GM19035 (cell line): Measurements from ENCODE around the gene GALNT12.

Experiments
- ATAC-seq: cut with Tn5 transposase; IDR thresholded peaks from one replicate; pipeline ENCODE4 v1.9.1; 2021; ENCODE audit not compliant: unreplicated experiment

Gene GALNT12, protein sequence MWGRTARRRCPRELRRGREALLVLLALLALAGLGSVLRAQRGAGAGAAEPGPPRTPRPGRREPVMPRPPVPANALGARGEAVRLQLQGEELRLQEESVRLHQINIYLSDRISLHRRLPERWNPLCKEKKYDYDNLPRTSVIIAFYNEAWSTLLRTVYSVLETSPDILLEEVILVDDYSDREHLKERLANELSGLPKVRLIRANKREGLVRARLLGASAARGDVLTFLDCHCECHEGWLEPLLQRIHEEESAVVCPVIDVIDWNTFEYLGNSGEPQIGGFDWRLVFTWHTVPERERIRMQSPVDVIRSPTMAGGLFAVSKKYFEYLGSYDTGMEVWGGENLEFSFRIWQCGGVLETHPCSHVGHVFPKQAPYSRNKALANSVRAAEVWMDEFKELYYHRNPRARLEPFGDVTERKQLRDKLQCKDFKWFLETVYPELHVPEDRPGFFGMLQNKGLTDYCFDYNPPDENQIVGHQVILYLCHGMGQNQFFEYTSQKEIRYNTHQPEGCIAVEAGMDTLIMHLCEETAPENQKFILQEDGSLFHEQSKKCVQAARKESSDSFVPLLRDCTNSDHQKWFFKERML

GRCh38 chr9:98807070-98807813, at the start of gene GALNT12:
TSS of gene GALNT12 (plus strand) at chr9:98807670. CDS start at chr9:98807699, 29 bp downstream.
- no peak for ATAC-seq

DNA sequence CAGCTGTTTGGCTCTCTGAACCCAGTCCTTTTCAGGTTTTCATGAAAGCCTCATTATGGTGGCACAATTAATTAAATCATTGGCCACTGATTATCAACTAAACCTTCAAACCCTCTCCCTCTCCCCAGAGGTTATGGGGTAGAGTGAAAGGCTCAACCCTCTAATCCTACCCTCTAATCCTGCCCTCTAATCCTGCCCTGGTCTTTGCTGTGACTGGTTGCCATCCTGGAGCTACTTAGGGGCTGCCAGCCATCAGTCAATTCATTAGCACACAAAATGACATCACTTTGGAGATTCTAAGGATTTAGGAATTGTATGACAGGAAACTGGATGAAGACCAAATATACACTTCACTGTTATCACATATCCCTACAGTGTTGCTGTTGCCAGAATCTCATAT, 47.2 kb upstream of the GALNT12 start:
- no peak for ATAC-seq

DNA sequence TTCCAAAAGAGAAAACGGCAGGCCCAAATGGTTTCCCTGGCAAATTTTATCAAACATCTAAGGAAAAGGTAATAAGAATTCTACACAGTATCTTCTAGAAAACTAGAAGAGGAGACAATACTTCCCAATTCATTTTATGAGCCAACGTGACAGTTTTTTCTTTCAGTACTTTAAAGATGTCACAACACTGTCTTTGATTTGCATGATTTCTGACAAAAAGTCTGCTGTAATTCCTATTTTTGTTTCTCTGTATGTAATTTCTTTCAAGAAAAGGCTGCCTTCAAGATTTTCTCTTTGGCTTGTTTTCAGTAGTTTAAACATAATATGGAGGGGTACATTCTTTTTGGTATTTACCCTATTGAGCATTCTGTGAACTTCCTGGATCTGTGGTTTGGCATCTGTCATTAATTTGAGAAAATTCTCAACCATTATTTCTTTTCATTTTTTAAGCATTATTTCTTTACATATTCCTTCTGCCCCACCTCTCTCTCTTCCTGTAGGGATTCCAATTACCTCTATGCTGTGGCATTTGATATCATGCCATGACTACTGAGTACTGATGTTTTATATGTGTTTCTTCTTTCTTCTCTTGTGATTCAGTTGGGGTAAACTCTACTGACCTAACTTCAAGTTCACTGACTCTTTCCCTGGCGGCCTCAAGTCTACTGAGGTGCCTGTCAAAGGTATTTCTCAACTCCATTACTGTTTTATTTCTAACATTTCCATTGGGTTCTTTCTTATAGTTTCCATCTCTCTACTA, 43.3 kb upstream of the GALNT12 start:
- no peak for ATAC-seq

DNA sequence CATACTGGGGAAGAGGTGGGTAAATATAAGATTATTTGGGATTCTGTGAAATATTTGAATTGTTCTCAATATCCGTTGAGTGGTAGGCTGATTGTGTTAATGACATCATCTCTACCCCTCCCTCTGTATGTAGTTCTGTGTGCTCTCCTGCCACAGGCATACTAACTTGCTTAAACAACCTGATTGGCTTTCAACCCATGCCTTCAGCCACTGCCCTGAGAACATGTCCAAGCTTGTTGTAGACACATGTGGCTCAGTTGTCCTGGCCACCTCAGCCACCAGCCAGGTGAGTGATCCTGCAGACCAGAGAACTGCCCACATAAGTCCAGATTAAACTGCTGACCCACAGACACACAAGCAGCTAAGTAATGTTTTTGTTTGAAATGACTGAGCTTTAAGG, 42.2 kb upstream of the GALNT12 start:
- ATAC-seq, result no peak

DNA sequence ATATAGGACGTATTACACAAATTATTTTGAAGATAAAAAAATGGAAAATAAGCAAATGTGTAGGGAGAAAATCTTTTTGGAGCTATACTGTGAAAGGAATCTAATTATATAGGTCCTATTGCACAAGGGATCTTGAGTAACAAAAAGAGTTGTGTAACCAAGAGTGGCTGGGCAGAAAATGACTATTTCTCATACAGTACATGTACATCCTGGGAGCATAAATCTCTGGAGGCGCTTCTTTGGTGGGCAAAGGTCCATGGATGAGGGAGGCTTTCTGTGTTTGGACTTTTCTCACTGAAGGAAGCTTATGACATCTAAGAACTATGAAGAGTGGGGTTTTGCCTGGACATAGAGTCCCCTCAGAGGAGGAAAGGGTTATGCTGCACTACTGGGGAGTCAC, 40.9 kb upstream of the GALNT12 start:
- no peak for ATAC-seq

DNA sequence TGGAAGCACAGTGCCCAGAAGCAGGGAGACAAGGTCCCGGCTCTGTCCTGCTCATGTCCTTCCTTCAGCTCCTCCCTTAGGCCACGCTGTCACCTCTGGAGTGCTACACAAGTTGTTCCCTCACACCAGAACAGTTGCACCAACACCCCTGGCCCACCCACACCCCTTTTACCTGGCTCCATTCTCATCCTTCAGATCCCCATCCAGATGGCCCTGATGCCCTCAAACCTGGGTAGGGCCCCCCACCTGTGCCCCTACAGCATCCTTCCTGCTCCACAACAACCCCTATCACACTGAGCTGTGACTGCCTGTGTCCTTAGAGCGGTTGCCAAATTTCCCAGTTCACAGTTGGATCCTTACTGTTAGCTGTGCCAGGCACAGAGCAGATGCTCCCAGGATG, 40.3 kb upstream of the GALNT12 start:
- ATAC-seq, result no peak

DNA sequence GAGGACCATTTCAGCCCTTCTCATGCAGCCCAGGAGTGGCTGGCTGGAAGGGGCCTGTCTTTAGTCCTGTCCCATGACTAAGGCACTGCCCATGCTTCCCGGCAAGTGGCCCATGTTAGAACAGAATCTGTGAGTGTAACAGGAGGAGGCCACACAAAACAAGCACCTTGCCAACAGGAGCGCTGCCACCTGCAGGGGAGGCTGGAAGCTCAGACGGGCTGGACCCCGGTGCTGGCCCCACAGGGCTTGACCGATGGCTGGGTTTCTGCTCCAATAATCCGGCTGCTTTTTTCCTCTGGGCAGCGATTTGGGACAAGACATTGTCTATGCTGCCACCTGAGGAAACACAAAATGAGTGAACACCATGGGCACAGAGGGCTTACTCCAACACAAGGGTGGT, 39.6 kb upstream of the GALNT12 start:
- ATAC-seq, result no peak

DNA sequence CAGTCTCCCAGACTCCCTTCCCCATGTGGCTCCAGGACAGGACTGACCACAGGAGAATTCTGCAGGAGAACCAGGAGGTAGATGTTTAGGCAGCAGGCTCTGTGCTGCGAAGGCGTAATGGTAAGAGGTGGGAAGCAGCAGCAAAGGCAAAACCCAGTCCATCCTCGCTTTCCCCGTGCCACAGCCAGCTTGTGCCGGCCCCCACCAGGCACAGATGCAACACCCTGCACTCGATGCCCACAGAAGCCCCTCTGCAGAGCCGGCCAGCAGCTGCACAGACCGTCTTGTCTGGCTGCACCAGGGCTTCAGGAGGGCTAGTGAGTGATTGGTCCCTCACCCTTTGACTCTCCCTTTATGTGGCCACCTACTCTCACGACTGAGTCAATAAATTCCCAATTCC, 39.1 kb upstream of the GALNT12 start:
- ATAC-seq, result no peak

- no peak for ATAC-seq
Measured at GRCh38 chr9:98770717-98771116, 36.8 kb upstream of the GALNT12 start.

DNA sequence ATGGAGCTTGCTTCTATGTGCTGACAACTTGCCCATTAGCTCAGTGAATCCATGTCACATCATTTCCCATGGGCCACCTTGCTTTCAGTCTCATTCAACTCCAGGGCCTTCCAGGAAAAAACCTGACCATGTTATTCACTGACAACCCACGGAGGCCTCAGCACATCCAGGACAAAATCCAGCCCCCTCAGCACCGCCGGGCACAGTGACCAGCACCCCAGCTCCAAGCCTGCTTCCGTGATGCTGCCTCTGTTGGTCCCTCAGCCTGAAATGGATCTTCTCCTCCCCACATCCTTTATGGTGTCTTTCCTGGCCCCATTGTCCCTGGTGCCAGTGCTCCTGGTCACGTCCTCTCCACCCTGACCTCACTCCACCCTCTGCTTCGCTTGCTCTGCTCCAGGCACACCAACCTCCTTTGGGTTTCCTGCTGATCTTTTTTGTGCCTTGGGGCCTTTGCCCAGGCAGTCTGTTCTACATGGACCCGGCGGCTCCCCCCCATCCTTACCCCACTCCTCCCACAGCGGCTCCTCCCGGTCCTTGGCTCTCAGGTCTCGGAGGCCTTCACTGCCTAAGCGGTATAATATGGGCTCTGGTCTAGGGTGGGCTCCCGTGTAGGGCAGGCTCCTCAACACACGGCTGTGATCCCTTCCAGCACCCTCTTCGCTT, 36.1 kb upstream of the GALNT12 start:
- ATAC-seq, result no peak

DNA sequence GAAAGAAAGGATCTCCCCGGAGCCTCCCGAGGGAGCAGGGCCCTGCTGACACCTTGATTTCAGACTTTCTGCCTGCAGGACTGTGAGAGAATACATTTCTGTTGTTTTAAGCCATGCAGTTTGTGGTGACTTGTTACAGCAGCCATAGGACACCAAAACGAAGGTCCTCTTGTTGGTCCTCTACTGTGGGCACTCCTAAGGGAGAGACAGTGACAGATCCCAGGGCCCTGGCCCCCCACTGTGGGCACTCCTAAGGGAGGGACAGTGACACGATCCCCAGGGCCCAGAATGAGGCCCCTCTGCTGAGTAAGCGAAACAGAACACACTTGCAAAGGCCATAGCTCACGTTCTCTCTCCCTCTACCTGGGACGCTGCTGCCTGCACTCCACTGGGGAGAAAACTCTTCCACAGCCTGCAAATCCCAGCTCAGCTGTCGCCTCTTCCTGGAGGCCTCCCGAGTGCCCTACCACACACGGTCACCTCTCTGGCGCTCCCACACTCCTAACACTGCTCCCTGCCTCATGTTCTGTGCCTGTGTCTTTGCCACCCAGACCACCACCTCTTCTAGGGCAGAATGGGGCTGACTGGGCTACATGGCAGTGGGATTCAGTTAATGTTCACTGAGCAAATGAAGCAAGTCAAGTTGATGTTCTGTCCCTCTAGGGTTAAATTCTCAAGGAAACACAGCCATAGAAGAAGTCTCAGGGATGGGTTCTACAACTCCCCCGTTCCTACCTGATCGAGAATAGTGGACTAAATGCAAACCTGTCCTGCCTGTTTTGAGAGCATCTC, 34.9 kb upstream of the GALNT12 start:
- no peak for ATAC-seq

- ATAC-seq, result no peak
Measured at GRCh38 chr9:98773721-98774120, 33.7 kb upstream of the GALNT12 start.

DNA sequence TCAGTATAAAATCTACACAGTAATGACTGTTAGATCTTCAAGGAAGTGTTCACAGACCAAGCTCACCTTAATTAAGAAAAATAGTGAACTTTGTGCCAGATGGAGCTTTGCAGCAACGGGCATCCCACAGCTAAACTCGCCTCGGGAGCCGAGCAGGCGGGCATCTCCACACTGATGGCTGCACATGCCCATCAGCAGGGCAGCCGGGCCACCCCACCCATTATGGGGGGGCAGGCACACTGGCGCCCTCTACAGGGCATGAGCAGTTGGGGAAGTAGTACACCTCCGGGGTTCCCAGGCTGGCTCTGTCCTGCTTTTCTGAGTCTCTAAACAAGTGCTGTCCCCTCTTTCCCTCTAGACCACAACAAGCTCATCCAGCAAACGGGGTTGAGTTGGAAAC, 32.7 kb upstream of the GALNT12 start:
- ATAC-seq, result no peak

- ATAC-seq, result no peak
Measured at GRCh38 chr9:98775831-98776441, 31.5 kb upstream of the GALNT12 start.

- no peak for ATAC-seq
Measured at GRCh38 chr9:98777618-98778017, 29.9 kb upstream of the GALNT12 start.

DNA sequence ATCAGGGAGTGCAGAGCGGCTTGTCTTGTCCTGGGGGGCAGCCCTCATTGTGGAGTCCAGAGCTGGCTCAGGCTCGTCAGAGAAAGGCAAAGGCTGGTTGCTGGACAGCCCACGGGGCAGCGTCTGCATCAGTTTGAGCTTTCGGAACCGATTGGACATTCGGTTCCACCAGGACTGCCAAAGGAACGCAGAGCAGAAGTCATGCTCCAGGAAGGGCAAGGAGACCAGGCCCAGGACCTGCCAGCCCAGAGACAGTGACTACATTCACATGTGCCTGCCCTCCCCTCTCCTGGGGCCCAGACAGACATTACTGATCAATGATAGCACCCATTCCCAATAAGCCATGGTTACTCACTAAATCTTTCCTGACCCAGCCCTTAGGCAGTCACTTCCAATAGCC, 29.2 kb upstream of the GALNT12 start:
- no peak for ATAC-seq

GRCh38 chr9:98778711-98779530, 28.5 kb upstream of the GALNT12 start:
- ATAC-seq, result no peak

GRCh38 chr9:98780059-98780749, 27.3 kb upstream of the GALNT12 start:
- no peak for ATAC-seq
